NCI-H2107 treated with DMSO at 0.1 percent for 48 hours (cell line): Measurements from ENCODE around the gene ENPP5.
"Not testable (repeated sequence)": the region's sequence is repeated elsewhere in the genome, so short reads cannot be mapped to it uniquely, and the experiment has no call there.

ENCODE experiments used
- DNase-seq: peaks from one replicate; lab custom pipeline; 2025; ENCODE audit not compliant: unreplicated experiment; lab: John Stamatoyannopoulos, UW

The ENPP5 gene

GRCh38 chr6:46175446-46175845, 4.7 kb upstream of the ENPP5 start:
- no peak for DNase-seq

GRCh38 chr6:46174904-46175303, 4.1 kb upstream of the ENPP5 start:
- no peak for DNase-seq

- no peak for DNase-seq
Measured at GRCh38 chr6:46172176-46172575, 1.4 kb upstream of the ENPP5 start.

- DNase-seq: no peak
Measured at GRCh38 chr6:46160102-46160501, 10.7 kb downstream of the ENPP5 start.

GRCh38 chr6:46159229-46159628, 11.6 kb downstream of the ENPP5 start:
- no peak for DNase-seq

- DNase-seq: no peak
Measured at GRCh38 chr6:46156701-46157100, 14.1 kb downstream of the ENPP5 start.

- DNase-seq: not testable (repeated sequence)
Measured at GRCh38 chr6:46149066-46149465, 21.7 kb downstream of the ENPP5 start.

- DNase-seq: no peak
Measured at GRCh38 chr6:46144270-46144669, 26.5 kb downstream of the ENPP5 start.

- peak; percentile 19 for DNase-seq
Measured at GRCh38 chr6:46138281-46138680, 32.5 kb downstream of the ENPP5 start.

- no peak for DNase-seq
Measured at GRCh38 chr6:46137387-46137786, 33.4 kb downstream of the ENPP5 start.

- DNase-seq: no peak
Measured at GRCh38 chr6:46136831-46137230, 33.9 kb downstream of the ENPP5 start.

- no peak for DNase-seq
Measured at GRCh38 chr6:46135176-46135575, 35.6 kb downstream of the ENPP5 start.

GRCh38 chr6:46134216-46134615, 36.6 kb downstream of the ENPP5 start:
- DNase-seq: no peak

- DNase-seq: not testable (repeated sequence)
Measured at GRCh38 chr6:46131291-46131690, 39.5 kb downstream of the ENPP5 start.

GRCh38 chr6:46130666-46131065, 40.1 kb downstream of the ENPP5 start:
- no peak for DNase-seq

GRCh38 chr6:46129629-46130511, 40.9 kb downstream of the ENPP5 start, which contains the start of gene ENPP4:
Gene ENPP4 (plus strand): TSS chr6:46129989. CDS start chr6:46139584, 9,595 bp downstream.
- peak; percentile 94 for DNase-seq

GRCh38 chr6:46129291-46129628, 41.5 kb downstream of the ENPP5 start:
- no peak for DNase-seq

- DNase-seq: no peak
Measured at GRCh38 chr6:46128476-46128875, 42.3 kb downstream of the ENPP5 start.

- not testable (repeated sequence) for DNase-seq
Measured at GRCh38 chr6:46119679-46120078, 51.1 kb downstream of the ENPP5 start.

GRCh38 chr6:46118836-46119235, 51.9 kb downstream of the ENPP5 start:
- DNase-seq: no peak

GRCh38 chr6:46118157-46118556, 52.6 kb downstream of the ENPP5 start:
- DNase-seq: no peak

- DNase-seq: no peak
Measured at GRCh38 chr6:46116289-46116688, 54.5 kb downstream of the ENPP5 start.

GRCh38 chr6:46115634-46116033, 55.1 kb downstream of the ENPP5 start:
- DNase-seq: no peak
